Glutamatergic neuron (in vitro differentiated cells): ENCODE measurements around the gene ZBTB34. TPM values are rescaled to one million over a fixed set of nuclear protein-coding genes. Genes with fewer than 3 reads are reported as not detected.

Experiments
- DNase-seq: peaks from one replicate; pipeline ENCODE4 v3.0.0; 2022
- H3K27ac Mint-ChIP-seq: one replicate; pipeline ENCODE4 v1.8.0; 2020; ENCODE audit warnings: mild to moderate bottlenecking, mixed read lengths, inconsistent platforms; ENCODE audit not compliant: unreplicated experiment
- H3K27me3 Mint-ChIP-seq: one replicate; pipeline ENCODE4 v1.8.0; 2020; ENCODE audit warnings: mild to moderate bottlenecking, moderate library complexity, mixed read lengths, inconsistent platforms; ENCODE audit not compliant: unreplicated experiment
- H3K36me3 Mint-ChIP-seq: one replicate; pipeline ENCODE4 v1.8.0; 2020; ENCODE audit warnings: mild to moderate bottlenecking, mixed read lengths, inconsistent platforms; ENCODE audit not compliant: unreplicated experiment
- H3K4me1 Mint-ChIP-seq: one replicate; pipeline ENCODE4 v1.8.0; 2020; ENCODE audit warnings: mild to moderate bottlenecking, low read depth, mixed read lengths, inconsistent platforms; ENCODE audit not compliant: unreplicated experiment
- H3K4me3 Mint-ChIP-seq: one replicate; pipeline ENCODE4 v1.8.0; 2020; ENCODE audit warnings: mild to moderate bottlenecking, mixed read lengths, inconsistent platforms; ENCODE audit not compliant: unreplicated experiment
- H3K9me3 Mint-ChIP-seq: one replicate; pipeline ENCODE4 v1.8.0; 2020; ENCODE audit warnings: mild to moderate bottlenecking, moderate library complexity, mixed read lengths, inconsistent platforms; ENCODE audit not compliant: unreplicated experiment
- total RNA-seq: library from RNA; stranded (reverse); fragmentation: NEBNext Ultra II Directional; extraction: Animal tissue kit (Norgen Biotek cat#: 25700); gene quantifications from one replicate; pipeline ENCODE4 v1.2.1, GENCODE V29; 2021; ENCODE audit not compliant: unreplicated experiment
- TF ChIP-seq, protein P1 (sequence below): fragments of 200-600 bp; sonication (generic); IDR thresholded peaks from one replicate; pipeline ENCODE4 v1.5.0; 2021; ENCODE audit not compliant: partially characterized antibody, unreplicated experiment

ZBTB34 gene
- total RNA-seq, 1 donor from 2014 or later = 21.0 TPM

DNA sequence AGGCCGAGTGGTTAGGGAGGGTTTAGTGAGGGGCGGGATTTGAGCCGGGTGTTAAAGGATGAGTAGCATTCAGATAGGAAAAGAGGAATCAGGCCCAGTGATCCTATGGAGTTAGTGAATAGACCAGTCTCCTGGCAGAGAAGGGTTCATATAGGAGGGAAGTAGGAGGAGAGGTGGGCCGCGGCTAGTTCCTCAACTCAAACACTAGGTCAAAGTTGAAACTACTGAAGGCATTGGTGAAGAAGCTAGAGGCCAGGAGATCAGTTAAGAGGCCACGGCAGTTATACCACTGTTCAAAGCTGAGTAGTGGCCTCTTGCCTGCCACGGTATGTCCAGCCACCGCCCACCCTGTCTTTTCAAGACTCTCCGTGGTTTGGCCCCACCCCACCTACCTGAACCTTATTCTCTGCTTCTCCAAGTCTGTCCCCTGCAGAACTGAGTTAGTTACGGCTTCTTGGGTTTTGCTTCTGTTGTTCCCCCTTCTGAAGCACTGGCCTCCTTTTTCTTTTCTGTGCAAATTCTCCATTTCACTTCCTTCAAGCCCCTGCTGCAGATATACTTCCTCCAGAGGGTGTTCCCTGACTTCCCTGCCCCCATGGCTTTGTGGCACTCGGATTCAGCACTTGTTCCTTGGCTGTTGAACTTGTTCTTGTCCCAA lies 1.8 kb downstream of the ZBTB34 start:
- Mint-ChIP-seq H3K36me3 (no peaks in the 10 kb centered on the region), H3K27ac (no peak overlapping the region), H3K4me1 (peaks cover 14% of the 10 kb centered on the region), H3K27me3 (peaks cover 11% of the 10 kb centered on the region), H3K4me3 (peak overlapping the region; percentile 92), H3K9me3 (peaks cover 11% of the 10 kb centered on the region)
- TF ChIP-seq, protein P1, sequence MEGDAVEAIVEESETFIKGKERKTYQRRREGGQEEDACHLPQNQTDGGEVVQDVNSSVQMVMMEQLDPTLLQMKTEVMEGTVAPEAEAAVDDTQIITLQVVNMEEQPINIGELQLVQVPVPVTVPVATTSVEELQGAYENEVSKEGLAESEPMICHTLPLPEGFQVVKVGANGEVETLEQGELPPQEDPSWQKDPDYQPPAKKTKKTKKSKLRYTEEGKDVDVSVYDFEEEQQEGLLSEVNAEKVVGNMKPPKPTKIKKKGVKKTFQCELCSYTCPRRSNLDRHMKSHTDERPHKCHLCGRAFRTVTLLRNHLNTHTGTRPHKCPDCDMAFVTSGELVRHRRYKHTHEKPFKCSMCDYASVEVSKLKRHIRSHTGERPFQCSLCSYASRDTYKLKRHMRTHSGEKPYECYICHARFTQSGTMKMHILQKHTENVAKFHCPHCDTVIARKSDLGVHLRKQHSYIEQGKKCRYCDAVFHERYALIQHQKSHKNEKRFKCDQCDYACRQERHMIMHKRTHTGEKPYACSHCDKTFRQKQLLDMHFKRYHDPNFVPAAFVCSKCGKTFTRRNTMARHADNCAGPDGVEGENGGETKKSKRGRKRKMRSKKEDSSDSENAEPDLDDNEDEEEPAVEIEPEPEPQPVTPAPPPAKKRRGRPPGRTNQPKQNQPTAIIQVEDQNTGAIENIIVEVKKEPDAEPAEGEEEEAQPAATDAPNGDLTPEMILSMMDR = no peak
- no peak for DNase-seq

DNA sequence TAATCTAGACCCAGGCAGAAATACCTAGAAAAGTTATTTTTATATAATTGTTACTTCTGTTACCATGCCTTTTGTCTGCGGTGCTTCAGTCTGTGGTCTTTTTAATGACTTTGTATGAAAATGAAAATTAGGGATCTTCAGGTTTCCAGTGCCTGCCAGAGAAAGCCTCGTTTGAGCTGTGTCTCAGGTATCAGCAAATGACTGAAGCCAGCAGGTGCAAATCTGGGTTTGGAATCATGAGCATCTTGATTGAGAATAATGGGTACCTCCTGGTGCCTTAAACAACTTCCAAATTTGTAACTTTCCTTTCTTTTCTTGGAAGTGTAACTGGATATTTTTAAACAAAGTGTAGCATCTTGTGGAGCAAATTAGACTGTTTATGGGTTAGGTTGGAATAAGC lies 4.3 kb downstream of the ZBTB34 start:
- Mint-ChIP-seq H3K27me3 (peaks cover 9% of the 10 kb centered on the region), H3K36me3 (no peaks in the 10 kb centered on the region), H3K4me1 (peaks cover 21% of the 10 kb centered on the region), H3K4me3 (no peak overlapping the region), H3K27ac (no peak overlapping the region), H3K9me3 (peaks cover 11% of the 10 kb centered on the region)
- TF ChIP-seq, protein P1 = no peak
- DNase-seq = no peak

DNA sequence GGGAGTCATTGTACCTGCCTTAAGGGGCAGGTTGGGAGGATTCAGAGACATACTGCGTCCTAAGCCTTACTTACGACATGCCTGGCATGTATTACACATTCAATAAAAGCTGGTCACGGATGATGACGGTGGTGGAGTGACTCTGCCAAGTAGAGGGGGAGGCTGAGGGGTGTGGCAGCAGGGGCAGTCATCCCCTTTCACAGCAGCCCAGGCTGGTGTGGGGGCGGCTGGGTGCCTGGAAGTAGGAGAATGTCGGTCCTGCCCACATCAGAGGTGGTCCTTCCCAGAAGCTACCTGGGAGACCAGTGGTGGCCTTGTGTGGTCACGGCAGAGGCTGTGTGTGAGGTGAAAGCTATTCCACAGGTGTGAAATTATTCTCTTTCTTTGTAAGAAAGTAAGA lies 8.9 kb downstream of the ZBTB34 start:
- Mint-ChIP-seq H3K4me3 (no peak overlapping the region), H3K4me1 (peaks cover 7% of the 10 kb centered on the region), H3K36me3 (no peaks in the 10 kb centered on the region), H3K27me3 (no peaks in the 10 kb centered on the region), H3K27ac (no peak overlapping the region), H3K9me3 (no peaks in the 10 kb centered on the region)
- TF ChIP-seq, protein P1 = no peak
- DNase-seq = no peak

DNA sequence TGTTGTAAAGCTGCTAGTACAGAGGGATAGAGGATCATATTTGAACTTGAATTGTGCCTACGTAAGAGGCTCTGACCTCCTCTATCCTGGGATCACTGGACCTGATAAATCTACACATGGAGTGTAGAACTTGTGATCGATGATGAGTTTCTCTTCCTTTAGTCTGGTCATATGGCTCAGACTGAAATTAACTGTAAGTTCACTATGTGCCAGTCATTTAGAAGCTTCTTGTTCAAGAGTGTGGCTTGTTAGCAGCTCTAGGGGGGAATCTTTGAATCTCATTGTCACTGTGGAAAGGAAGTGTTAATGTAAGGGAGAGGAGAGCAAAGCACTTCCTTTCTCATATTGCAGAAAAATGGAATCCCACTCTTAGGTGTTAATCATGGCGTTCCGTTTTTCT lies 12.1 kb downstream of the ZBTB34 start:
- Mint-ChIP-seq H3K36me3 (no peaks in the 10 kb centered on the region), H3K4me3 (no peak overlapping the region), H3K27ac (no peak overlapping the region), H3K9me3 (peaks cover 3% of the 10 kb centered on the region), H3K27me3 (no peaks in the 10 kb centered on the region), H3K4me1 (peaks cover 11% of the 10 kb centered on the region)
- no peak for DNase-seq
- TF ChIP-seq, protein P1 = no peak

DNA sequence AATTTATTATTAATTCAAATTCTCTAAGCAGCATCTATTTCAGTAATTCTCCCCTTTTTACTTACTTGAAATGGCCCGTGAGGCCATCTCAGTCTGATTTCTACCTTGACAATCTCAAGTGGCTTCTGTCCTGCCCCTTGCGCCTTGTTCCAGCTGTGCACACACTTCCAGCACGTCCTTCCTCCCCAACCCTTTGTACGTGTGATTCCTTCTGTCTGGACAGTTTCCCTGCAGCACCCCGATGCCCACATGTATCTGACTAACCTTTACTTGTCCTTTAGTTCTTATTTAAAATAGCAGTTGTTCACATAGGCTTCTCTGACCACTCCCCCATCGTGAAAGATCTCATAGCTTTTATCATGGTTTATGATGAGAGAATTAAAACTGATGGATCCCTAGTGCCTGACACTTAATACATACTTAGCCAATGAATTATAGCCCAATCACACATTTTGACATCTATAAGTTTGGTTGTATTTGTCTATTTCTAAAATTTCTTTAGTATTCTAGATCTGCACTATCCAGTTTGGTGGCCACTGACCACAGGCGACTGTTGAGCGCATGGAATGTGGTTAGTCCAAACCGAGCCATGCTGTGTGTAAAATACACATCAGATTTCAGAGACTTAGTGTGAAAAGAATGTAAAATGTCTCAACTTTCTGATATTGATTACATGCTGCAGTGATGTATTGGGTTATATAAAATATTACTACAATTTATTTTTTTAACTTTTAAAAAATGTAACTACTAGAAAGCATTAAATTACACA lies 14.3 kb downstream of the ZBTB34 start:
- no peak for DNase-seq
- Mint-ChIP-seq H3K4me3 (no peak overlapping the region), H3K4me1 (peaks cover 6% of the 10 kb centered on the region), H3K27ac (no peak overlapping the region), H3K36me3 (peaks cover 9% of the 10 kb centered on the region), H3K9me3 (peaks cover 3% of the 10 kb centered on the region), H3K27me3 (no peaks in the 10 kb centered on the region)
- TF ChIP-seq, protein P1 = no peak
